Activated CD4-positive, CD25-positive, alpha-beta regulatory T cell (primary cell): ENCODE results near the gene BANP.
A peak's percentile ranks its signal among the peaks of the same experiment; 100 is the strongest.
"Not testable (repeated sequence)": the region's sequence is repeated elsewhere in the genome, so short reads cannot be mapped to it uniquely, and the experiment has no call there.

Experiments
- DNase-seq, 4 experiments: peaks; one replicate each; lab custom pipeline; 2025; lab: John Stamatoyannopoulos, UW

The BANP gene, protein sequence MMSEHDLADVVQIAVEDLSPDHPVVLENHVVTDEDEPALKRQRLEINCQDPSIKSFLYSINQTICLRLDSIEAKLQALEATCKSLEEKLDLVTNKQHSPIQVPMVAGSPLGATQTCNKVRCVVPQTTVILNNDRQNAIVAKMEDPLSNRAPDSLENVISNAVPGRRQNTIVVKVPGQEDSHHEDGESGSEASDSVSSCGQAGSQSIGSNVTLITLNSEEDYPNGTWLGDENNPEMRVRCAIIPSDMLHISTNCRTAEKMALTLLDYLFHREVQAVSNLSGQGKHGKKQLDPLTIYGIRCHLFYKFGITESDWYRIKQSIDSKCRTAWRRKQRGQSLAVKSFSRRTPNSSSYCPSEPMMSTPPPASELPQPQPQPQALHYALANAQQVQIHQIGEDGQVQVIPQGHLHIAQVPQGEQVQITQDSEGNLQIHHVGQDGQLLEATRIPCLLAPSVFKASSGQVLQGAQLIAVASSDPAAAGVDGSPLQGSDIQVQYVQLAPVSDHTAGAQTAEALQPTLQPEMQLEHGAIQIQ

DNA sequence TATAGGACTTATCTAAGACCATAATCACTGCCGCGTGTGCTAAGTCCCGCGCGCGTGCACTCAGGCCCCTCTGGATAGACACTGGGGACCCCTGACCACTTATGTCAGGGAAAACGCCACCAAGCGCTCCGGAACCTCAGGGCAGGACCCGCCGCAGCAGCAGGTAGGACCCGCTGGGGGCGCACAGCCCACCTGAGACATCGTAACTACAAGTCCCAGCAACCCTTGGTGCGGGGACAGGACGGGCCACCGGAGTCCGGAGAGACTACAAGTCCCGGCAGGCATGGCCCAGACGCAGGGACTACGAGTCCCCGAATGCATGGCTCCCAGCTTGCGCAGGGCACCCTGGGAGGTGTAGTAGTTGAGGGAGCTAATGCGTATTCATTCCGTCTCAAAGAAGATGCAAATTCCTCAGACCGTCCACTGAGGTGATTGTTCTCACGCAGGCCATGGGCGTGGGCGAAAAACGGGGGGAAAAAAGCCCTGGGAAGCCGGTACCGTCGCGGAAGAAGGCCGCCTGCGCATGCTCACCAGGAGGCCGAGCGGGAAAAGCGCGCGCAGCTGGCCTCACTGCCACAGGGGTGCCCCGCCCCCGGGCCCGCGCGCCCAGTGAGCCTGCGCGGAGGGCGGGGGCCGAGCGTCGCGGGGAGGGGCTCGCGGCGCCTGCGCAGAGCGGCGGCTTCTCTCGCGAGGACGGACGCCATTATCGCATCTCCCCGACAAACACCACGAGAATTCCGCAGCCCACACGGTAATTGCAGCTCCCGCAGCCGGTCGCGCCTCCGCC lies at the start of gene BANP:
BANP (plus strand) TSS at position 670 of the 787 bp plus-strand sequence. CDS start 23,682 bp downstream, outside the sequence.
- peak; percentile 89 to 95 (median 92) for DNase-seq

GRCh38 chr16:87904963-87905362 lies 46.3 kb upstream of the BANP start:
- not testable (repeated sequence) for DNase-seq

DNA sequence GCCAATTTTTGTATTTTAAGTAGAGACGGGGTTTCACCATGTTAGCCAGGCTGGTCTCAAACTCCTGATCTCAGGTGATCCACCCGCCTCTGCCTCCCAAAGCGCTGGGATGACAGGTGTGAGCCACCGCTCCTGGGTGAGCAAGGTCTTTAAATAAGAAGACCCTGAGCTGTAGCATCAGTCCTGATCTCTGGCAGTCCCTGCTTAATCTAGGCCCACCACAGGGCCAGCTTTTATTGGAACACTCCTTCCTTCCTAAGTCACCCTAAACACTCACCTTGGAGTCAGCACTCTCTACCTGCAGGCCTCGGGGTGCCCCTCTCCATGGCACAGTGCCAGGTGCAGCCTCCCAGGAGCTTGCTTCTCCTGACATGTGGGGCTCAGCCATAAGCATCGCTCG lies 45.7 kb upstream of the BANP start:
- DNase-seq, result not testable (repeated sequence)

- not testable (repeated sequence) for DNase-seq
These were observed 43.1 kb upstream of the BANP start for GRCh38 chr16:87908101-87908500.

GRCh38 chr16:87909203-87909935 lies 41.9 kb upstream of the BANP start:
- DNase-seq, result peak; percentile 37 to 83 (median 72)

DNA sequence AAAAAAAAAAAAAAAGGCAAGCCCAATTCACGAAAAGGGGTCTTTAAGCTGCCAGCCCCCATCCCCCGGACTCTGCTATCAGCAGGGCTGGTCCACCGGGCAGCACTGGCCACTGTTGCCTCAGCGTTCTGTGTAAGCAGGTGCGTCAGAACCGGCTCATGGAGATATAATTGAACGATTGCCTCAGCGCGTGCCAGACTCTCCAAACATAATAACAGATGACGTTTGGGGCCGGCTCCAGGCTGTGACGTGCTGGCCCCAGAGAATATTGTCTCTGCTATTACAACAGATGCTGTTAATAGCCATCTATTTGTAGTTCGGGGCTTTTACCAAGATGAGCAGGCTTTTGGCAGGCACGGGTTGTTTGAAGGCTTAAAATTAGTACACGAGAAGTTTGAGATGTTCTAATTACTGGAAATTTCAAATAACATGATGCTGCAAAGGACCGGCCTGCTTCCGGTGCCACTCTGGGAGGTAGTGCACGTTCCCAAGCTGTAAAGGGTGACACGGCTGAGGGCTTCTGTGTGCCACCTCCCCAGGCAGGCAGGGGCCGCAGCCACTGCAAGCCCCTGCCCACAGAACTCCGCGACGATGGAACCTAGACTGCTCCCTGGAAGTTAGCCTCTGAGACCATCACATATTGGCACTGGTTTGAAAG lies 40.0 kb upstream of the BANP start:
- not testable (repeated sequence) for DNase-seq

DNA sequence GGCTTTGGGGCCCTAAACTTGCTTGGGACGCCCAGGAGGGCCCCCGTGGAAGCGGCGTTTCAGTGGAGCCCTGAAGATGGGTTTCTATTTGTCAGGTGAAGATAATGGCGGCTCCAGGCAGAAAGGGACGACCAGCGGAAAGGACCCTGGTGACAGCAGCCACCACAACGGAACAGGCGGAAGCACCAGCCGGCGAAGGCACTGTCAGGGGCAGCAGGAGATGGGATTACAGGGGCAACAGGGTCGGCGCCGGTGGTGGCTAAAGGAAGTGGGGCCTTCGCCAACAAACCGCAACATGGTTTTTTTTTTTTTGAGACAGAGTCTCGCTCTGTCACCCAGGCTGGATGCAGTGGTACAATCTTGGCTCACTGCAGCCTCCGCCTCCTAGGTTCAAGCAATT lies 38.5 kb upstream of the BANP start:
- DNase-seq, result not testable (repeated sequence)

GRCh38 chr16:87914021-87914725 lies 37.1 kb upstream of the BANP start:
- DNase-seq, result not testable (repeated sequence)

DNA sequence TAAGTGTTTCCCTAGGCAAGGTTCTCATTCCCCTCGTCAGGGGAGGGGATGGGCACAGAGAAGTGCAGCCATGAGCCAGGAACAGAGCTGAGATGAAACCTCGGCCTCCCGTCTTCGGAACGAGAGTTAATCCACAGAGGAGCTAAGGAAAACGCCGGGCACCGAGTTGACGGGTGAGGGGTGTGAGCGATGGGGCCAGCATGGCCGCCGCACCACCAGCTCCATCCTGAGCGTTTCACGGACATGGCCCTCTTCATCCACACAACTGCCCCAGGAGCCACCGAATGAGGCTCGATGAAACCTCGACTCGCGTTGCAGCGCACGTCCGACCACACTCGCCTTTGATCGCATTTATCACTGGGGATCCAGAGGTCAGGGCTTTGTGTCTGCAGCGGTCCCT lies 36.4 kb upstream of the BANP start:
- no peak for DNase-seq

DNA sequence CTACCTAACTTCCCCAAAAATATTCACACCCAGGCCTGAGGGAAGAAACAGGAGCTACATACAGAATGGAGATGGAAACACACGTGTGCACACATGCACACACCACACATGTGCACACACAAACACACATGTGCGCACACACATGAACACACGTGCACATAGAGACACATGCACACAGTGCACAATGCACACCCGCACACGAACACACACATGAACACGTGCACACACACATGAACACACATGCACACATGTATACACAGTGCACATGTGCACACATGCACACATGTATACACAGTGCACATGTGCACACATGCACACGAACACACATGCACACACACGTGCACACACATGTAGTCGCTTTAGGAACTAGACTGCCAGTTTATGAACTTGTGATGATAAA lies 33.7 kb upstream of the BANP start:
- DNase-seq, result no peak

GRCh38 chr16:87918338-87918737 lies 32.9 kb upstream of the BANP start:
- no peak for DNase-seq

- no peak for DNase-seq
These were observed 32.2 kb upstream of the BANP start for GRCh38 chr16:87918866-87919680.

GRCh38 chr16:87919681-87919994 lies 31.6 kb upstream of the BANP start:
- DNase-seq, result no peak

- no peak for DNase-seq
These were observed 29.9 kb upstream of the BANP start for GRCh38 chr16:87921236-87921773.

GRCh38 chr16:87922250-87922871 lies 28.9 kb upstream of the BANP start:
- no peak for DNase-seq

- DNase-seq, result no peak
These were observed 27.0 kb upstream of the BANP start for GRCh38 chr16:87924041-87924810.

GRCh38 chr16:87924811-87925670 lies 26.2 kb upstream of the BANP start:
- DNase-seq, result no peak
